Upper lobe of right lung (tissue), 1 donor: ENCODE measurements around the gene TTC39C. TPM values are rescaled to one million over a fixed set of nuclear protein-coding genes. Genes with fewer than 3 reads are reported as not detected.

ENCODE experiments used
- ATAC-seq: fragments of 200-7000 bp; cut with Tn5 transposase; one replicate; pipeline ENCODE4 v1.9.1; 2020; ENCODE audit warnings: mild to moderate bottlenecking, moderate library complexity
- DNase-seq: peaks from one replicate; pipeline ENCODE4 v3.0.0-alpha.2; 2020
- H3K27ac ChIP-seq: fragments of 200-600 bp; one replicate; pipeline ENCODE4 v1.8.0; 2022
- H3K27me3 ChIP-seq: fragments of 200-600 bp; one replicate; pipeline ENCODE4 v1.8.0; 2022; ENCODE audit warnings: mild to moderate bottlenecking
- H3K36me3 ChIP-seq: fragments of 200-600 bp; one replicate; pipeline ENCODE4 v1.8.0; 2022
- H3K4me1 ChIP-seq: fragments of 200-600 bp; one replicate; pipeline ENCODE4 v1.8.0; 2022
- H3K4me3 ChIP-seq: fragments of 200-600 bp; one replicate; pipeline ENCODE4 v1.8.0; 2022; ENCODE audit warnings: mild to moderate bottlenecking
- H3K9me3 ChIP-seq: fragments of 200-600 bp; one replicate; pipeline ENCODE4 v1.8.0; 2022
- intact Hi-C: fragments of 100-400 bp; cut with DNase I; formaldehyde crosslinking; loops from one replicate; pipeline ENCODE4 v1.11.0; 2022
- total RNA-seq: library from RNA; stranded (reverse); fragmentation: NEBNext Ultra II Directional; extraction: Animal tissue kit (Norgen Biotek cat#: 25700); gene quantifications from one replicate; pipeline ENCODE4 v1.2.1, GENCODE V29; 2021
- TF ChIP-seq, protein P1 (sequence below): fragments of 200-600 bp; IDR thresholded peaks from one replicate; pipeline ENCODE4 v1.8.0; 2022; ENCODE audit warnings: antibody characterized with exemption
- donor health status: DM: no; HTN: yes; CAD: no; lungs with severe emphysema.

TTC39C gene
- total RNA-seq, 1 donor from 2014 or later, result 14.8 TPM

DNA sequence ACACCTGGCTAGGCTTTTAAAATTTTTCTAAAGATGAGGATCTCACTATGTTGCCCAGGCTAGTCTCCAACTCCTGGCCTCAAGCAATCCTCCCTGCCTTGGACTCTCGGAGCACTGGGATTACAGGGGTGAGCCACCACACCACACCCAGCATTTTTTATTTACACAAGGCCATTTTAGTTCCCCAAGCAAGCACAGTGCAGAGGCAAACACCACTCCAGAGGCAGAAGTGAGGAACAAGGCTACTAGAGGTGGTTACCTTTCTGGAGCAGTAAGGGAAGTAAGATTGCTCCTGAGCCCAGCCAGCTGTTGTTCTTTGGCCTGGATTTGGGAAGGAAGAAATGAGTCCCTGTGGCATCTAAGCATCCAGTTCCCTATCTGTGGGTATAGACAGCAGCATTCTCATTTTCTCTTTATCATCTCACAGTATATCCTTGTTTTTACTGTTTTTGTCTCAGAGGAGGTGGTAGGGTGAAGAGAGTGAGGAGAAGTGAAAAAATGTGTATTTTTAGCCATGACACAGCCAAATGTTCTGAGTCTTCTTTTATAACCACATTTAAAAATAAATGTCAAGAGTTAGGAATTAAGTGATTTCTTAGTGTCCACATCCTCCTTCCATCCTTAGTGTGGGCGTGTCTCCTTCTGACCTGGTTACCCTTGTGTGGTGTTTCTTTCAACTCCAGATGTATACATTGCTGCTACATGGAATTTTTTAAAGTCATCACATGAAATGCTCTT lies 10.5 kb upstream of the TTC39C start:
- ATAC-seq, result no peak
- intact Hi-C loops, result no loop called here
- Histone ChIP-seq H3K4me3 (no peak overlapping the region), H3K4me1 (no peaks in the 10 kb centered on the region), H3K36me3 (no peaks in the 10 kb centered on the region), H3K27me3 (no peaks in the 10 kb centered on the region), H3K9me3 (no peaks in the 10 kb centered on the region), H3K27ac (no peak overlapping the region)
- DNase-seq, result no peak
- TF ChIP-seq, protein P1, sequence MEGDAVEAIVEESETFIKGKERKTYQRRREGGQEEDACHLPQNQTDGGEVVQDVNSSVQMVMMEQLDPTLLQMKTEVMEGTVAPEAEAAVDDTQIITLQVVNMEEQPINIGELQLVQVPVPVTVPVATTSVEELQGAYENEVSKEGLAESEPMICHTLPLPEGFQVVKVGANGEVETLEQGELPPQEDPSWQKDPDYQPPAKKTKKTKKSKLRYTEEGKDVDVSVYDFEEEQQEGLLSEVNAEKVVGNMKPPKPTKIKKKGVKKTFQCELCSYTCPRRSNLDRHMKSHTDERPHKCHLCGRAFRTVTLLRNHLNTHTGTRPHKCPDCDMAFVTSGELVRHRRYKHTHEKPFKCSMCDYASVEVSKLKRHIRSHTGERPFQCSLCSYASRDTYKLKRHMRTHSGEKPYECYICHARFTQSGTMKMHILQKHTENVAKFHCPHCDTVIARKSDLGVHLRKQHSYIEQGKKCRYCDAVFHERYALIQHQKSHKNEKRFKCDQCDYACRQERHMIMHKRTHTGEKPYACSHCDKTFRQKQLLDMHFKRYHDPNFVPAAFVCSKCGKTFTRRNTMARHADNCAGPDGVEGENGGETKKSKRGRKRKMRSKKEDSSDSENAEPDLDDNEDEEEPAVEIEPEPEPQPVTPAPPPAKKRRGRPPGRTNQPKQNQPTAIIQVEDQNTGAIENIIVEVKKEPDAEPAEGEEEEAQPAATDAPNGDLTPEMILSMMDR, result no peak

GRCh38 chr18:24006712-24007313 lies 7.7 kb upstream of the TTC39C start:
- H3K9me3 ChIP-seq, result no peaks in the 10 kb centered on the region
- no peak for ATAC-seq
- no peaks in the 10 kb centered on the region for H3K4me1 ChIP-seq
- no peak for DNase-seq
- H3K27ac ChIP-seq, result no peak overlapping the region
- intact Hi-C loops, result no loop called here
- TF ChIP-seq, protein P1, result no peak
- H3K36me3 ChIP-seq, result no peaks in the 10 kb centered on the region
- H3K27me3 ChIP-seq, result no peaks in the 10 kb centered on the region
- H3K4me3 ChIP-seq, result no peak overlapping the region

- H3K4me1 ChIP-seq, result peaks cover 3% of the 10 kb centered on the region
- no peaks in the 10 kb centered on the region for H3K9me3 ChIP-seq
- TF ChIP-seq, protein P1, result no peak
- DNase-seq, result no peak
- H3K27ac ChIP-seq, result no peak overlapping the region
- intact Hi-C loops, result no loop called here
- no peak overlapping the region for H3K4me3 ChIP-seq
- H3K36me3 ChIP-seq, result no peaks in the 10 kb centered on the region
- no peak for ATAC-seq
- H3K27me3 ChIP-seq, result no peaks in the 10 kb centered on the region
Observed at GRCh38 chr18:24009246-24009645, 5.3 kb upstream of the TTC39C start.

DNA sequence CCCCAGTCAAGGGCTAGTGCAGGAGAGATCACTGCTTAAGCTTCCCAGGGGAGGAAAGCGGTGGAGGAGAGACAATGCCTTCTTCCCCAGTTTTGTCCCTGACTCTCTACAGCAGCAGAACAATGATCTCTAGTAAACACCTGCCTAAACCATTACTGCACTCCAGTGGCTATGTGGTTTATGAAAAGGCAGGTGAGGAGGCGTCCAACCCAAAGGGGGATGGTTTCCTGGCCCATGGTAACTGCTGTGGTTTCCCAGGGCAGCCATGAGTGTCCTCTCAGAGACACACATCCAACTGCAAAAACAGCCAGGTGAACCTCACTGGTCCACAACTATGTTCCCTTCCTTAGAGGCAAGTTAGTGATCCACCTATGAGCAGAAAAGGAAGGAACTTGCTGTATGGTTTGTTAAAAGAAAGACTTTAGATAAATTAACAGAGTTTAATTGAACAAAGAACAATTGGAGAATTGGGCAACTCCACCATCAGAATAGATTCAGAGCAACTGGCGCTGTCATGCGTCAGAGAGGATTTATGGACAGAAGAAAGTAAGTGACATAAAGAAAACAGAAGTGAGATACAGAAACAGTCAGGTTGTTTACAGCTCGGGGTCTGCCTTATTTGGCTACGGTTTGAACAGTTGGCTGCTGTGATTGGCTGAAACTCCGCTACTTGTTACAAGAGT lies 4.8 kb upstream of the TTC39C start:
- DNase-seq (no peak), ATAC-seq (no peak)
- Histone ChIP-seq H3K36me3 (no peaks in the 10 kb centered on the region), H3K4me1 (peaks cover 3% of the 10 kb centered on the region), H3K9me3 (no peaks in the 10 kb centered on the region), H3K4me3 (no peak overlapping the region), H3K27me3 (no peaks in the 10 kb centered on the region), H3K27ac (no peak overlapping the region)
- intact Hi-C loops, result no loop called here
- TF ChIP-seq, protein P1, result no peak

DNA sequence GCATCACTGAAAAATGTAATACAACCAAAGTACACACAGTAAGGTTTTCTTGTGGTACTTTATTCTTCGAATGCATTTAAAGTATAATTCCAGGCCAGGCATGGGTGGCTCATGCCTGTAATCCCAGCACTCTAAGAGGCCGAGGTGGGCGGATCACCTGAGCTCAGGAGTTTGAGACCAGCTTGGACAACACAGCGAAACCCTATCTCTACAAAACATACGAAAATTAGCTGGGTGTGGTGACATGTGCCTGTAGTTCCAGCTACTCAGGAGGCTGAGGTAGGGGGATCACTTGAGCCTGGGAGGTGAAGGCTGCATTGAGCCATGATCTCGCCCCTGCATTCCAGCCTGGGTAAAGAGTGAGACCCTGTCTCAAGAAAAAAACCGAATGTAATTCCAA lies 3.9 kb upstream of the TTC39C start:
- Histone ChIP-seq H3K9me3 (no peaks in the 10 kb centered on the region), H3K27ac (no peak overlapping the region), H3K36me3 (no peaks in the 10 kb centered on the region), H3K4me1 (peaks cover 3% of the 10 kb centered on the region), H3K4me3 (no peak overlapping the region), H3K27me3 (no peaks in the 10 kb centered on the region)
- TF ChIP-seq, protein P1, result no peak
- no peak for DNase-seq
- intact Hi-C loops, result no loop called here
- ATAC-seq, result no peak
